ENCODE measurements around the gene MIPEP.
A peak's percentile ranks its signal among the peaks of the same experiment; 100 is the strongest.

Gene MIPEP

GRCh38 chr13:23817830-23818229 is 71.4 kb downstream of the MIPEP start:
- no peak for DNase-seq (ENCODE audit: extremely low spot score, insufficient read length, low read depth)
- FAIRE-seq, result no peak

GRCh38 chr13:23817136-23817535 is 72.1 kb downstream of the MIPEP start:
- FAIRE-seq (no peak), DNase-seq (ENCODE audit: extremely low spot score, insufficient read length, low read depth) (no peak)

- no peak for DNase-seq (ENCODE audit: extremely low spot score, insufficient read length, low read depth)
- no peak for FAIRE-seq
Measured at GRCh38 chr13:23813635-23814034, 75.6 kb downstream of the MIPEP start.

GRCh38 chr13:23811366-23812062 is 77.7 kb downstream of the MIPEP start:
- DNase-seq (ENCODE audit: extremely low spot score, insufficient read length, low read depth) (no peak), FAIRE-seq (peak; percentile 50)

GRCh38 chr13:23810685-23811240 is 78.4 kb downstream of the MIPEP start:
- peak; percentile 87 for FAIRE-seq

GRCh38 chr13:23808803-23809202 is 80.4 kb downstream of the MIPEP start:
- DNase-seq (ENCODE audit: extremely low spot score, insufficient read length, low read depth), result no peak
- peak; percentile 51 for FAIRE-seq

More at GRCh38 chr13:23810685-23811240, 78.4 kb downstream of the MIPEP start:
- DNase-seq (ENCODE audit: extremely low spot score, insufficient read length, low read depth), result no peak

GRCh38 chr13:23806874-23807526 is 82.2 kb downstream of the MIPEP start:
- FAIRE-seq (no peak), DNase-seq (ENCODE audit: extremely low spot score, insufficient read length, low read depth) (no peak)

GRCh38 chr13:23805821-23806220 is 83.4 kb downstream of the MIPEP start:
- FAIRE-seq, result peak; percentile 39
- no peak for DNase-seq (ENCODE audit: extremely low spot score, insufficient read length, low read depth)

- DNase-seq (ENCODE audit: extremely low spot score, insufficient read length, low read depth) (no peak), FAIRE-seq (no peak)
Measured at GRCh38 chr13:23805122-23805521, 84.1 kb downstream of the MIPEP start.

- FAIRE-seq (no peak), DNase-seq (ENCODE audit: extremely low spot score, insufficient read length, low read depth) (no peak)
Measured at GRCh38 chr13:23804166-23804565, 85.0 kb downstream of the MIPEP start.

- FAIRE-seq (no peak), DNase-seq (ENCODE audit: extremely low spot score, insufficient read length, low read depth) (no peak)
Measured at GRCh38 chr13:23801141-23801540, 88.1 kb downstream of the MIPEP start.

GRCh38 chr13:23799945-23800344 is 89.3 kb downstream of the MIPEP start:
- DNase-seq (ENCODE audit: extremely low spot score, insufficient read length, low read depth) (no peak), FAIRE-seq (peak; percentile 91)

GRCh38 chr13:23797276-23797903 is 91.8 kb downstream of the MIPEP start:
- FAIRE-seq (no peak), DNase-seq (ENCODE audit: extremely low spot score, insufficient read length, low read depth) (no peak)

GRCh38 chr13:23796551-23796950 is 92.6 kb downstream of the MIPEP start:
- peak; percentile 46 for FAIRE-seq
- DNase-seq (ENCODE audit: extremely low spot score, insufficient read length, low read depth), result no peak

GRCh38 chr13:23794267-23795161 is 94.7 kb downstream of the MIPEP start:
- FAIRE-seq, result peak; percentile 67

GRCh38 chr13:23793711-23794110 is 95.5 kb downstream of the MIPEP start:
- FAIRE-seq (no peak), DNase-seq (ENCODE audit: extremely low spot score, insufficient read length, low read depth) (no peak)

More at GRCh38 chr13:23794267-23795161, 94.7 kb downstream of the MIPEP start:
- DNase-seq (ENCODE audit: extremely low spot score, insufficient read length, low read depth), result no peak

- no peak for FAIRE-seq
- DNase-seq (ENCODE audit: extremely low spot score, insufficient read length, low read depth), result no peak
Measured at GRCh38 chr13:23792680-23793079, 96.5 kb downstream of the MIPEP start.

- DNase-seq (ENCODE audit: extremely low spot score, insufficient read length, low read depth) (no peak), FAIRE-seq (no peak)
Measured at GRCh38 chr13:23790577-23791170, 98.5 kb downstream of the MIPEP start.

GRCh38 chr13:23789576-23790346 is 99.4 kb downstream of the MIPEP start:
- DNase-seq (ENCODE audit: extremely low spot score, insufficient read length, low read depth), result no peak
- FAIRE-seq, result no peak

Data from GM18507 (cell line).